ENCODE measurements around the gene SLC2A4RG. TPM values are rescaled to one million over a fixed set of nuclear protein-coding genes. Genes with fewer than 3 reads are reported as not detected.

SLC2A4RG gene
- total RNA-seq, 1 experiment from 2014 or later, result 169 TPM

GRCh38 chr20:63746751-63747315 is 7.3 kb downstream of the SLC2A4RG start:
- Mint-ChIP-seq H3K4me1 (ENCODE audit: low read depth, unreplicated experiment) (no peaks in the 10 kb centered on the region), H3K27me3 (ENCODE audit: unreplicated experiment) (no peaks in the 10 kb centered on the region), H3K4me3 (ENCODE audit: low read depth, unreplicated experiment) (no peak overlapping the region), H3K9me3 (ENCODE audit: low read depth, unreplicated experiment) (no peaks in the 10 kb centered on the region), H3K27ac (ENCODE audit: unreplicated experiment) (no peak overlapping the region), H3K36me3 (ENCODE audit: insufficient read depth, unreplicated experiment) (peaks cover 25% of the 10 kb centered on the region)
- no peak for TF ChIP-seq CTCF (IDR thresholded peaks at IDR 0.05; ENCODE audit: unreplicated experiment)
- no TSS peak for BruUV-seq (replicated peaks)
- DNase-seq, result no peak
- intact Hi-C loops (cut with micrococcal nuclease; ENCODE audit: unreplicated experiment), result no loop called here
- CTCF ChIA-PET, result no interaction called here

GRCh38 chr20:63747622-63748069 is 8.1 kb downstream of the SLC2A4RG start:
- BruUV-seq (replicated peaks), result no TSS peak
- Mint-ChIP-seq H3K4me1 (ENCODE audit: low read depth, unreplicated experiment) (no peaks in the 10 kb centered on the region), H3K9me3 (ENCODE audit: low read depth, unreplicated experiment) (no peaks in the 10 kb centered on the region), H3K36me3 (ENCODE audit: insufficient read depth, unreplicated experiment) (peaks cover 25% of the 10 kb centered on the region), H3K4me3 (ENCODE audit: low read depth, unreplicated experiment) (no peak overlapping the region), H3K27ac (ENCODE audit: unreplicated experiment) (no peak overlapping the region), H3K27me3 (ENCODE audit: unreplicated experiment) (no peaks in the 10 kb centered on the region)
- DNase-seq, result no peak
- intact Hi-C loops (cut with micrococcal nuclease; ENCODE audit: unreplicated experiment), result no loop called here
- no peak for TF ChIP-seq CTCF (IDR thresholded peaks at IDR 0.05; ENCODE audit: unreplicated experiment)
- CTCF ChIA-PET, result no interaction called here

- CTCF ChIA-PET, result no interaction called here
- Mint-ChIP-seq H3K36me3 (ENCODE audit: insufficient read depth, unreplicated experiment) (peaks cover 24% of the 10 kb centered on the region), H3K27ac (ENCODE audit: unreplicated experiment) (no peak overlapping the region), H3K4me3 (ENCODE audit: low read depth, unreplicated experiment) (no peak overlapping the region), H3K27me3 (ENCODE audit: unreplicated experiment) (no peaks in the 10 kb centered on the region), H3K4me1 (ENCODE audit: low read depth, unreplicated experiment) (no peaks in the 10 kb centered on the region), H3K9me3 (ENCODE audit: low read depth, unreplicated experiment) (no peaks in the 10 kb centered on the region)
- no TSS peak for BruUV-seq (replicated peaks)
- DNase-seq, result no peak
- no peak for TF ChIP-seq CTCF (IDR thresholded peaks at IDR 0.05; ENCODE audit: unreplicated experiment)
- intact Hi-C loops (cut with micrococcal nuclease; ENCODE audit: unreplicated experiment), result no loop called here
Measured at GRCh38 chr20:63748070-63748933, 8.7 kb downstream of the SLC2A4RG start.

- CTCF ChIA-PET, result no interaction called here
- no TSS peak for BruUV-seq (replicated peaks)
- Mint-ChIP-seq H3K27me3 (ENCODE audit: unreplicated experiment) (no peaks in the 10 kb centered on the region), H3K4me1 (ENCODE audit: low read depth, unreplicated experiment) (no peaks in the 10 kb centered on the region), H3K27ac (ENCODE audit: unreplicated experiment) (no peak overlapping the region), H3K9me3 (ENCODE audit: low read depth, unreplicated experiment) (no peaks in the 10 kb centered on the region), H3K36me3 (ENCODE audit: insufficient read depth, unreplicated experiment) (peaks cover 18% of the 10 kb centered on the region), H3K4me3 (ENCODE audit: low read depth, unreplicated experiment) (no peak overlapping the region)
- intact Hi-C loops (cut with micrococcal nuclease; ENCODE audit: unreplicated experiment), result no loop called here
- no peak for DNase-seq
- no peak for TF ChIP-seq CTCF (IDR thresholded peaks at IDR 0.05; ENCODE audit: unreplicated experiment)
Measured at GRCh38 chr20:63748934-63749270, 9.3 kb downstream of the SLC2A4RG start.
